Endothelial cell of umbilical vein (primary cell): ENCODE data around the gene SPATA45.

Source experiments
- MYC ChIP-seq: IDR thresholded peaks from one replicate; pipeline ENCODE4 v1.6.1; 2011; ENCODE audit warnings: mild to moderate bottlenecking, low read depth, low read length
- POLR2A ChIP-seq: IDR thresholded peaks from 2 replicates; pipeline ENCODE4 v1.6.1; 2012; ENCODE audit warnings: low read depth, mild to moderate bottlenecking, control low read depth, low read length
- POLR2AphosphoS5 ChIP-seq: IDR thresholded peaks from 2 replicates; pipeline ENCODE4 v1.6.1; 2012; ENCODE audit warnings: low read depth, mild to moderate bottlenecking, control low read depth, low read length, moderate library complexity; ENCODE audit not compliant: insufficient read depth
- TF ChIP-seq, protein P1 (sequence below), 2 donors: IDR thresholded peaks; 1 replicate in 1 of 2; 2 replicates in 1 of 2; pipeline ENCODE4 v1.5.1; 2011; ENCODE audit warnings: low read length in 2 of 2, mild to moderate bottlenecking in 2 of 2, moderate library complexity in 2 of 2, control low read depth in 1 of 2, inconsistent platforms in 1 of 2, low read depth in 1 of 2; ENCODE audit not compliant: insufficient read depth in 1 of 2; ENCODE audit errors: extremely low read depth in 1 of 2

DNA sequence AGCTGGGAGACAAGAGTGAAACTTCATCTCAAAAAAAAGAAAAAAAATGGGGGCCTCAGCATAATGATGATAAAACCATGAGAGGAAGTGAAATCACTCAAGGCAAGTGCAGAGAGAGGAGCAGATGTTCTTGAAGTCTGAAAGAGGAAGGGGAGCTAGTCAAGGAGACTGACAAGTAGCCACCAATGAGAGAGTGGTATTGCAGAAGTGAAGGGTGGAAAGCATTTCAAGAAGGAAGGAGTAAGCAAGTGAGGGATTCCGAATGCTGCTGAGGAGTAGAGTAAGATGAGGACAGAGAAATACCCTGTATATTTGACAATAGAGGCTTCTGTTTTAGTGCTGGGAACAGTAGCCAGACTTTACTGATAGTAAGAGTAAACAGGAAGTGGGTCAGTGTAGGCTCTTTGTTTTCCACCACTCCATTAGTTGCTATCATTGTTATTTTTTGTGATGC lies 52.9 kb downstream of the SPATA45 start:
- TF ChIP-seq, protein P1, sequence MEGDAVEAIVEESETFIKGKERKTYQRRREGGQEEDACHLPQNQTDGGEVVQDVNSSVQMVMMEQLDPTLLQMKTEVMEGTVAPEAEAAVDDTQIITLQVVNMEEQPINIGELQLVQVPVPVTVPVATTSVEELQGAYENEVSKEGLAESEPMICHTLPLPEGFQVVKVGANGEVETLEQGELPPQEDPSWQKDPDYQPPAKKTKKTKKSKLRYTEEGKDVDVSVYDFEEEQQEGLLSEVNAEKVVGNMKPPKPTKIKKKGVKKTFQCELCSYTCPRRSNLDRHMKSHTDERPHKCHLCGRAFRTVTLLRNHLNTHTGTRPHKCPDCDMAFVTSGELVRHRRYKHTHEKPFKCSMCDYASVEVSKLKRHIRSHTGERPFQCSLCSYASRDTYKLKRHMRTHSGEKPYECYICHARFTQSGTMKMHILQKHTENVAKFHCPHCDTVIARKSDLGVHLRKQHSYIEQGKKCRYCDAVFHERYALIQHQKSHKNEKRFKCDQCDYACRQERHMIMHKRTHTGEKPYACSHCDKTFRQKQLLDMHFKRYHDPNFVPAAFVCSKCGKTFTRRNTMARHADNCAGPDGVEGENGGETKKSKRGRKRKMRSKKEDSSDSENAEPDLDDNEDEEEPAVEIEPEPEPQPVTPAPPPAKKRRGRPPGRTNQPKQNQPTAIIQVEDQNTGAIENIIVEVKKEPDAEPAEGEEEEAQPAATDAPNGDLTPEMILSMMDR (IDR thresholded peaks at IDR 0.05; ENCODE audit: extremely low read depth in 1 of 2, insufficient read depth in 1 of 2, low read depth in 1 of 2, low read length in 2 of 2) = no peak
- TF ChIP-seq POLR2A (no peak), POLR2AphosphoS5 (no peak), MYC (no peak)
